ENCODE data around the gene TMEM145. TPM values are rescaled to one million over a fixed set of nuclear protein-coding genes. Genes with fewer than 3 reads are reported as not detected.

Gene TMEM145
- total and polyA plus RNA-seq, 10 of the 15 experiments (the other 5 are each of a cell fraction or from before 2014, with no cell fraction given) = 0.04 to 0.97 (median 0.16) TPM; not detected in 4

DNA sequence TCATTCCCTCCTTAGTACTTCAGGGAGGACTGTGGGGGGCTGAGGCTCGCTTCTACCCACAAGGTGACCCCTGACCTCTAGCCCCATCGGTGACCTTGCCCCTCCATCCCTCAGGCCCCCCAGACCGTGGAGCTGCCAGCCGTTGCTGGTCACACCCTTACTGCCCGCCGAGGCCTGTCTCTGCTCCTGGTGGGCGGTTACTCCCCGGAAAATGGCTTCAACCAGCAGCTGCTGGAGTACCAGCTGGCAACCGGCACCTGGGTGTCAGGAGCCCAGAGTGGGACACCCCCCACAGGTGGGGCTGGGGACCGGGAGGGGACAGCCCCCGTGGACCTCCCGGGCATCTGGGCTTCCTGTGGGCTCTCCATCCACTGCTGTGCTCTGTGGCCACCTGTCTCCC is 44.2 kb downstream of the TMEM145 start (continued):
- TF ChIP-seq, protein P1, sequence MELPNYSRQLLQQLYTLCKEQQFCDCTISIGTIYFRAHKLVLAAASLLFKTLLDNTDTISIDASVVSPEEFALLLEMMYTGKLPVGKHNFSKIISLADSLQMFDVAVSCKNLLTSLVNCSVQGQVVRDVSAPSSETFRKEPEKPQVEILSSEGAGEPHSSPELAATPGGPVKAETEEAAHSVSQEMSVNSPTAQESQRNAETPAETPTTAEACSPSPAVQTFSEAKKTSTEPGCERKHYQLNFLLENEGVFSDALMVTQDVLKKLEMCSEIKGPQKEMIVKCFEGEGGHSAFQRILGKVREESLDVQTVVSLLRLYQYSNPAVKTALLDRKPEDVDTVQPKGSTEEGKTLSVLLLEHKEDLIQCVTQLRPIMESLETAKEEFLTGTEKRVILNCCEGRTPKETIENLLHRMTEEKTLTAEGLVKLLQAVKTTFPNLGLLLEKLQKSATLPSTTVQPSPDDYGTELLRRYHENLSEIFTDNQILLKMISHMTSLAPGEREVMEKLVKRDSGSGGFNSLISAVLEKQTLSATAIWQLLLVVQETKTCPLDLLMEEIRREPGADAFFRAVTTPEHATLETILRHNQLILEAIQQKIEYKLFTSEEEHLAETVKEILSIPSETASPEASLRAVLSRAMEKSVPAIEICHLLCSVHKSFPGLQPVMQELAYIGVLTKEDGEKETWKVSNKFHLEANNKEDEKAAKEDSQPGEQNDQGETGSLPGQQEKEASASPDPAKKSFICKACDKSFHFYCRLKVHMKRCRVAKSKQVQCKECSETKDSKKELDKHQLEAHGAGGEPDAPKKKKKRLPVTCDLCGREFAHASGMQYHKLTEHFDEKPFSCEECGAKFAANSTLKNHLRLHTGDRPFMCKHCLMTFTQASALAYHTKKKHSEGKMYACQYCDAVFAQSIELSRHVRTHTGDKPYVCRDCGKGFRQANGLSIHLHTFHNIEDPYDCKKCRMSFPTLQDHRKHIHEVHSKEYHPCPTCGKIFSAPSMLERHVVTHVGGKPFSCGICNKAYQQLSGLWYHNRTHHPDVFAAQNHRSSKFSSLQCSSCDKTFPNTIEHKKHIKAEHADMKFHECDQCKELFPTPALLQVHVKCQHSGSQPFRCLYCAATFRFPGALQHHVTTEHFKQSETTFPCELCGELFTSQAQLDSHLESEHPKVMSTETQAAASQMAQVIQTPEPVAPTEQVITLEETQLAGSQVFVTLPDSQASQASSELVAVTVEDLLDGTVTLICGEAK (IDR thresholded peaks at IDR 0.05; ENCODE audit: borderline replicate concordance) = no peak
- no peak for TF ChIP-seq JUNB (IDR thresholded peaks at IDR 0.05)
- no peak for TF ChIP-seq ATF7 (IDR thresholded peaks at IDR 0.05; ENCODE audit: low read depth)
- TF ChIP-seq, protein P2, sequence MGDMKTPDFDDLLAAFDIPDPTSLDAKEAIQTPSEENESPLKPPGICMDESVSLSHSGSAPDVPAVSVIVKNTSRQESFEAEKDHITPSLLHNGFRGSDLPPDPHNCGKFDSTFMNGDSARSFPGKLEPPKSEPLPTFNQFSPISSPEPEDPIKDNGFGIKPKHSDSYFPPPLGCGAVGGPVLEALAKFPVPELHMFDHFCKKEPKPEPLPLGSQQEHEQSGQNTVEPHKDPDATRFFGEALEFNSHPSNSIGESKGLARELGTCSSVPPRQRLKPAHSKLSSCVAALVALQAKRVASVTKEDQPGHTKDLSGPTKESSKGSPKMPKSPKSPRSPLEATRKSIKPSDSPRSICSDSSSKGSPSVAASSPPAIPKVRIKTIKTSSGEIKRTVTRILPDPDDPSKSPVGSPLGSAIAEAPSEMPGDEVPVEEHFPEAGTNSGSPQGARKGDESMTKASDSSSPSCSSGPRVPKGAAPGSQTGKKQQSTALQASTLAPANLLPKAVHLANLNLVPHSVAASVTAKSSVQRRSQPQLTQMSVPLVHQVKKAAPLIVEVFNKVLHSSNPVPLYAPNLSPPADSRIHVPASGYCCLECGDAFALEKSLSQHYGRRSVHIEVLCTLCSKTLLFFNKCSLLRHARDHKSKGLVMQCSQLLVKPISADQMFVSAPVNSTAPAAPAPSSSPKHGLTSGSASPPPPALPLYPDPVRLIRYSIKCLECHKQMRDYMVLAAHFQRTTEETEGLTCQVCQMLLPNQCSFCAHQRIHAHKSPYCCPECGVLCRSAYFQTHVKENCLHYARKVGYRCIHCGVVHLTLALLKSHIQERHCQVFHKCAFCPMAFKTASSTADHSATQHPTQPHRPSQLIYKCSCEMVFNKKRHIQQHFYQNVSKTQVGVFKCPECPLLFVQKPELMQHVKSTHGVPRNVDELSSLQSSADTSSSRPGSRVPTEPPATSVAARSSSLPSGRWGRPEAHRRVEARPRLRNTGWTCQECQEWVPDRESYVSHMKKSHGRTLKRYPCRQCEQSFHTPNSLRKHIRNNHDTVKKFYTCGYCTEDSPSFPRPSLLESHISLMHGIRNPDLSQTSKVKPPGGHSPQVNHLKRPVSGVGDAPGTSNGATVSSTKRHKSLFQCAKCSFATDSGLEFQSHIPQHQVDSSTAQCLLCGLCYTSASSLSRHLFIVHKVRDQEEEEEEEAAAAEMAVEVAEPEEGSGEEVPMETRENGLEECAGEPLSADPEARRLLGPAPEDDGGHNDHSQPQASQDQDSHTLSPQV (IDR thresholded peaks at IDR 0.05) = no peak
- TF ChIP-seq PML (IDR thresholded peaks at IDR 0.05; ENCODE audit: low read length) = no peak
- no peak for TF ChIP-seq ZNF622 (IDR thresholded peaks at IDR 0.05)

Measured in GM12878 (cell line).